IMR-90 (cell line): ENCODE results near the gene SUGP2. TPM values are rescaled to one million over a fixed set of nuclear protein-coding genes. Genes with fewer than 3 reads are reported as not detected.
A peak's percentile ranks its signal among the peaks of the same experiment; 100 is the strongest.

Experiments used
- ATAC-seq: fragments of 200-7000 bp; cut with Tn5 transposase; 2 replicates; pipeline ENCODE4 v1.9.1; 2020; ENCODE audit warnings: low read depth, mild to moderate bottlenecking, moderate library complexity
- BruUV-seq: library from RNA; stranded (reverse); fragments of 400-500 nt; replicated peaks from 2 replicates; lab custom pipeline; 2021; lab: Mats Ljungman, UMichigan
- CTCF ChIA-PET: fragments of 300-600 bp; formaldehyde crosslinking; extraction: SDS; loops from one replicate; lab custom pipeline; 2021; ENCODE audit warnings: antibody characterized with exemption; lab: Yijun Ruan, JAX
- POLR2A ChIA-PET: fragments of 300-600 bp; sonication (Branson Sonifier 250); formaldehyde crosslinking; loops from one replicate; lab custom pipeline; 2022; ENCODE audit warnings: antibody characterized with exemption; ENCODE audit not compliant: unreplicated experiment; lab: Charles Lee
- DNase-seq: peaks from one replicate; pipeline ENCODE4 v3.0.0; 2013
- H2AFZ ChIP-seq: replicated peaks from 2 replicates; pipeline ENCODE3; 2013; ENCODE audit warnings: low read length, mild to moderate bottlenecking; ENCODE audit not compliant: poor library complexity
- H2AK5ac ChIP-seq: 2 replicates; pipeline ENCODE4 v1.6.1; 2013; ENCODE audit warnings: low read depth, low read length, inconsistent platforms
- H2AK9ac ChIP-seq: replicated peaks from 2 replicates; pipeline ENCODE3; 2013; ENCODE audit warnings: mild to moderate bottlenecking, low read depth, low read length, moderate library complexity; ENCODE audit not compliant: poor library complexity
- H2BK120ac ChIP-seq: 2 replicates; pipeline ENCODE4 v1.6.1; 2013; ENCODE audit warnings: low read depth, low read length, inconsistent platforms
- H2BK15ac ChIP-seq: 3 replicates; pipeline ENCODE4 v1.6.1; 2013; ENCODE audit warnings: low read depth, low read length, inconsistent platforms
- H2BK20ac ChIP-seq: 2 replicates; pipeline ENCODE4 v1.6.1; 2013; ENCODE audit warnings: low read depth, mild to moderate bottlenecking, inconsistent platforms, low read length, moderate library complexity
- H2BK5ac ChIP-seq: 2 replicates; pipeline ENCODE4 v1.6.1; 2013; ENCODE audit warnings: mild to moderate bottlenecking, low read depth, low read length, inconsistent platforms; ENCODE audit not compliant: poor library complexity, severe bottlenecking
- H3K14ac ChIP-seq: replicated peaks from 2 replicates; pipeline ENCODE4 v1.6.1; 2013; ENCODE audit warnings: low read depth, low read length, inconsistent platforms
- H3K18ac ChIP-seq: 2 replicates; pipeline ENCODE4 v1.6.1; 2013; ENCODE audit warnings: low read depth, low read length, control low read depth
- H3K23ac ChIP-seq: 2 replicates; pipeline ENCODE4 v1.6.1; 2013; ENCODE audit warnings: low read depth, low read length, inconsistent platforms
- H3K27ac ChIP-seq: 2 replicates; pipeline ENCODE4 v1.5.1; 2013; ENCODE audit warnings: mild to moderate bottlenecking, control low read depth, low read length; ENCODE audit not compliant: insufficient read depth
- H3K27me3 ChIP-seq: 2 replicates; pipeline ENCODE4 v1.6.1; 2013; ENCODE audit warnings: low read length; ENCODE audit not compliant: control insufficient read depth, insufficient read depth
- H3K36me3 ChIP-seq: 2 replicates; pipeline ENCODE4 v1.6.1; 2013; ENCODE audit warnings: low read length, mixed read lengths; ENCODE audit not compliant: control insufficient read depth, insufficient read depth
- H3K4ac ChIP-seq: 2 replicates; pipeline ENCODE4 v1.6.1; 2013; ENCODE audit warnings: low read depth, low read length, inconsistent platforms
- H3K4me1 ChIP-seq: 2 replicates; pipeline ENCODE4 v1.6.1; 2013; ENCODE audit warnings: low read length, mixed read lengths; ENCODE audit not compliant: control insufficient read depth, insufficient read depth
- H3K4me2 ChIP-seq: 2 replicates; pipeline ENCODE4 v1.6.1; 2013; ENCODE audit warnings: low read depth, mild to moderate bottlenecking, control low read depth, low read length, moderate library complexity
- H3K4me3 ChIP-seq: 2 replicates; pipeline ENCODE4 v1.5.1; 2013; ENCODE audit warnings: low read depth, mild to moderate bottlenecking, control low read depth, low read length, moderate library complexity; ENCODE audit not compliant: insufficient read depth
- H3K56ac ChIP-seq: 2 replicates; pipeline ENCODE4 v1.6.1; 2013; ENCODE audit warnings: low read length, inconsistent platforms; ENCODE audit not compliant: insufficient read depth; ENCODE audit errors: extremely low read depth
- H3K79me1 ChIP-seq, 2 experiments: 2 replicates each; pipeline ENCODE4 v1.6.1; 2013; ENCODE audit warnings: low read length in 2 of 2, inconsistent platforms in 1 of 2, low read depth in 1 of 2
- H3K9ac ChIP-seq: 2 replicates; pipeline ENCODE4 v1.6.1; 2013; ENCODE audit warnings: low read depth, low read length, control low read depth
- H3K9me1 ChIP-seq: 2 replicates; pipeline ENCODE4 v1.6.1; 2013; ENCODE audit warnings: low read length, inconsistent platforms; ENCODE audit not compliant: insufficient read depth
- H3K9me3 ChIP-seq: 2 replicates; pipeline ENCODE4 v1.6.1; 2013; ENCODE audit warnings: low read length; ENCODE audit not compliant: control insufficient read depth, insufficient read depth
- H4K20me1 ChIP-seq: 2 replicates; pipeline ENCODE4 v1.6.1; 2013; ENCODE audit warnings: low read length, inconsistent platforms; ENCODE audit not compliant: insufficient read depth
- H4K5ac ChIP-seq: 2 replicates; pipeline ENCODE4 v1.6.1; 2013; ENCODE audit warnings: mild to moderate bottlenecking, low read depth, low read length, control low read depth
- H4K8ac ChIP-seq, 2 experiments: 2 replicates each; pipeline ENCODE4 v1.6.1; 2013; ENCODE audit warnings: low read depth in 2 of 2, low read length in 2 of 2, control low read depth in 1 of 2, inconsistent platforms in 1 of 2
- H4K91ac ChIP-seq: 2 replicates; pipeline ENCODE4 v1.6.1; 2013; ENCODE audit warnings: low read depth, low read length, inconsistent platforms; ENCODE audit not compliant: insufficient read depth
- CEBPB ChIP-seq: IDR thresholded peaks from 2 replicates; pipeline ENCODE4 v1.6.1; 2012; ENCODE audit warnings: low read depth, low read length, improper control_type of control experiment
- CTCF ChIP-seq: conservative IDR thresholded peaks from 2 replicates; pipeline ENCODE4 v1.5.1; 2012; ENCODE audit warnings: mild to moderate bottlenecking, low read depth, low read length, improper control_type of control experiment
- ELK1 ChIP-seq: fragments of 150-350 bp; IDR thresholded peaks from 2 replicates; pipeline ENCODE4 v1.6.1; 2016; ENCODE audit warnings: low read depth, mild to moderate bottlenecking, low read length, moderate library complexity, borderline replicate concordance
- MXI1 ChIP-seq: IDR thresholded peaks from 2 replicates; pipeline ENCODE4 v1.6.1; 2012; ENCODE audit warnings: low read depth, mild to moderate bottlenecking, low read length, moderate library complexity, borderline replicate concordance
- POLR2A ChIP-seq: IDR thresholded peaks from 2 replicates; pipeline ENCODE4 v1.6.1; 2012; ENCODE audit warnings: mild to moderate bottlenecking, low read depth, low read length
- RAD21 ChIP-seq: IDR thresholded peaks from 2 replicates; pipeline ENCODE4 v1.6.1; 2012; ENCODE audit warnings: low read length, improper control_type of control experiment
- RCOR1 ChIP-seq: IDR thresholded peaks from 2 replicates; pipeline ENCODE4 v1.6.1; 2012; ENCODE audit warnings: mild to moderate bottlenecking, low read length, improper control_type of control experiment; ENCODE audit not compliant: insufficient replicate concordance
- RFX5 ChIP-seq: IDR thresholded peaks from 2 replicates; pipeline ENCODE4 v1.8.0; 2012; ENCODE audit warnings: low read depth, mild to moderate bottlenecking, low read length, moderate library complexity
- SMC3 ChIP-seq: fragments of 150-350 bp; IDR thresholded peaks from 2 replicates; pipeline ENCODE4 v1.6.1; 2016; ENCODE audit warnings: low read depth, mild to moderate bottlenecking, antibody characterized with exemption, low read length, moderate library complexity
- USF2 ChIP-seq: fragments of 150-350 bp; IDR thresholded peaks from 2 replicates; pipeline ENCODE4 v1.6.1; 2017; ENCODE audit warnings: mild to moderate bottlenecking, antibody characterized with exemption, low read length, low read depth
- WGBS, 2 experiments: methylation state at CpG; one replicate each; pipeline versions ENCODE4 v1.1.5 to v1.1.7; 2013; ENCODE audit warnings: missing lambda C conversion rate in 2 of 2; ENCODE audit not compliant: insufficient read length in 1 of 2; ENCODE audit errors: extremely low coverage in 2 of 2; 5-methylcytosine and 5-hydroxymethylcytosine counted together
- dilution Hi-C: fragments of 300-500 bp; cut with HindIII; formaldehyde crosslinking; loops from one replicate; pipeline ENCODE4 v1.14.3; 2018; ENCODE audit warnings: low sequenced_read_pairs; ENCODE audit not compliant: unreplicated experiment
- in situ Hi-C: fragments of 300-500 bp; cut with MboI; formaldehyde crosslinking; loops from 3 replicates; pipeline ENCODE4 v1.14.3; 2019; ENCODE audit warnings: low sequenced_read_pairs, inconsistent platforms, mixed read lengths
- intact Hi-C: fragments of 100-400 bp; cut with micrococcal nuclease; formaldehyde crosslinking; loops from 2 replicates; pipeline ENCODE4 v1.10.0; 2022
- polyA plus RNA-seq, 3 experiments: library from polyadenylated mRNA; depleted of rRNA; stranded (reverse); fragments of >200 nt; gene quantifications; 2 replicates each; pipeline ENCODE4 v1.2.3, GENCODE V29; 2012; ENCODE audit warnings: low replicate concordance in 1 of 3
- total RNA-seq: library from RNA; depleted of rRNA; stranded (reverse); fragments of >200 nt; gene quantifications from 2 replicates; pipeline ENCODE4 v1.2.3, GENCODE V29; 2012

Gene SUGP2
- total and polyA plus RNA-seq, 2 of the 4 experiments (the other 2 are of a cell fraction), result 25.8 to 69.2 TPM

- CTCF ChIA-PET, result no interaction called here
- WGBS, 2 experiments, result no CpG with 5 or more reads among the region's 2 CpGs
Observed at GRCh38 chr19:18982669-18983068, 50.6 kb downstream of the SUGP2 start.

More at GRCh38 chr19:18982669-18983068, 50.6 kb downstream of the SUGP2 start:
- POLR2A ChIA-PET, result no interaction called here
- Histone ChIP-seq H3K9me3 (no peaks in the 10 kb centered on the region), H2AK5ac (no peak overlapping the region), H2AFZ (no peak overlapping the region), H3K14ac (no peak overlapping the region), H2AK9ac (peak overlapping the region; percentile 50), H2BK15ac (no peak overlapping the region), H2BK20ac (no peak overlapping the region), H3K9ac (no peak overlapping the region), H4K8ac (no peak overlapping the region), H3K79me1 (no peaks in the 10 kb centered on the region), H3K4ac (no peak overlapping the region), H3K4me3 (no peak overlapping the region), H2BK120ac (no peak overlapping the region), H3K4me1 (no peaks in the 10 kb centered on the region), H3K18ac (no peak overlapping the region), H3K9me1 (no peaks in the 10 kb centered on the region), H4K91ac (no peak overlapping the region), H3K23ac (no peak overlapping the region), H3K36me3 (no peaks in the 10 kb centered on the region), H3K56ac (no peak overlapping the region), H3K27ac (no peak overlapping the region), H2BK5ac (no peak overlapping the region), H3K27me3 (peaks cover 14% of the 10 kb centered on the region), H4K20me1 (peaks cover 3% of the 10 kb centered on the region; the same call in 1 of the 2 replicates), H4K5ac (no peak overlapping the region), H3K4me2 (no peak overlapping the region)
- no peak for DNase-seq
- intact Hi-C loops, result no loop called here
- TF ChIP-seq RAD21, result no peak
- no peak for TF ChIP-seq RCOR1
- no peak for TF ChIP-seq RFX5
- no peak for TF ChIP-seq ELK1
- no peak for TF ChIP-seq CEBPB
- TF ChIP-seq POLR2A, result no peak
- TF ChIP-seq USF2, result no peak
- no peak for TF ChIP-seq SMC3
- TF ChIP-seq CTCF, result no peak
- no peak for TF ChIP-seq MXI1
- in situ Hi-C loops, result no loop called here
- dilution Hi-C loops, result no loop called here
- no TSS peak for BruUV-seq
- no peak for ATAC-seq
